K562 (cell line): ENCODE measurements around the gene ZMIZ1. TPM values are rescaled to one million over a fixed set of nuclear protein-coding genes. Genes with fewer than 3 reads are reported as not detected.

Experiments used
- CC2D1A ChIP-seq: fragments of 450-650 bp; IDR thresholded peaks from 2 replicates; pipeline ENCODE4 v1.6.1; 2017; ENCODE audit warnings: mild to moderate bottlenecking
- CHCHD3 ChIP-seq: fragments of 250-450 bp; sonication (Bioruptor Pico); IDR thresholded peaks from 2 replicates; pipeline ENCODE4 v2.1.2; 2022; ENCODE audit warnings: mild to moderate bottlenecking
- ELF2 ChIP-seq: fragments of 250-450 bp; sonication (Bioruptor Pico); IDR thresholded peaks from 2 replicates; pipeline ENCODE4 v1.5.0; 2021; ENCODE audit warnings: mild to moderate bottlenecking
- HNRNPUL1 ChIP-seq: fragments of 200-400 bp; formaldehyde crosslinking; IDR thresholded peaks from 2 replicates; pipeline ENCODE4 v1.6.1; 2017; ENCODE audit warnings: low read length
- MYBL2 ChIP-seq, 2 experiments: fragments of 450-650 bp in 1 of 2; sonication (generic) in 1 of 2; formaldehyde crosslinking in 1 of 2; IDR thresholded peaks; 2 replicates each; pipeline versions ENCODE4 v1.6.1 to v1.8.1; 2017 to 2022; ENCODE audit warnings: borderline replicate concordance in 1 of 2, inconsistent platforms in 1 of 2, low read depth in 1 of 2, mild to moderate bottlenecking in 1 of 2, missing genetic modification reagents in 1 of 2, moderate library complexity in 1 of 2
- NCOA4 ChIP-seq: fragments of 450-650 bp; IDR thresholded peaks from 2 replicates; pipeline ENCODE4 v1.6.1; 2018; ENCODE audit warnings: mild to moderate bottlenecking; ENCODE audit not compliant: partially characterized antibody
- RBFOX2 ChIP-seq: fragments of 200-400 bp; formaldehyde crosslinking; IDR thresholded peaks from 2 replicates; pipeline ENCODE4 v1.6.1; 2017; ENCODE audit warnings: low read depth, mild to moderate bottlenecking, low read length, moderate library complexity
- polyA plus RNA-seq, 8 experiments: library from polyadenylated mRNA; depleted of rRNA in 4 of 8; stranded (reverse) in 5 of 8; unstranded in 3 of 8; fragments of >200 nt; fragmentation: Nextera tagmentation in 2 of 8; fragmentation: Illumina TruSeq in 1 of 8; extraction: Ambion mirVana in 2 of 8; extraction: Trizol in 1 of 8; gene quantifications; 2 replicates each; pipeline versions ENCODE4 v1.2.1 to v1.2.3, GENCODE V29; 2011 to 2014; ENCODE audit warnings: inconsistent platforms in 1 of 8, missing spikeins in 1 of 8
- total RNA-seq, 7 experiments: library from RNA; depleted of rRNA in 6 of 7; stranded (reverse); fragments of >200 nt in 6 of 7; fragmentation: Illumina TruSeq in 2 of 7; extraction: Trizol in 2 of 7; gene quantifications; 2 replicates each; pipeline versions ENCODE4 v1.2.1 to v1.2.3, GENCODE V29; 2011 to 2021; ENCODE audit warnings: low replicate concordance in 1 of 7
- TF ChIP-seq, protein P1 (sequence below): fragments of 450-650 bp; IDR thresholded peaks from 2 replicates; pipeline ENCODE4 v1.6.1; 2016; ENCODE audit warnings: mild to moderate bottlenecking, moderate library complexity
- TF ChIP-seq, protein P2 (sequence below): fragments of 450-650 bp; formaldehyde crosslinking; conservative IDR thresholded peaks from 2 replicates; pipeline ENCODE4 v1.4.0; 2022; ENCODE audit warnings: mild to moderate bottlenecking, missing genetic modification characterization
- TF ChIP-seq, protein P3 (sequence below): sonication (generic); formaldehyde crosslinking; IDR thresholded peaks from 2 replicates; pipeline ENCODE4 v1.9.0; 2022; ENCODE audit warnings: mild to moderate bottlenecking, missing genetic modification reagents
- TF ChIP-seq, protein P4 (sequence below): fragments of 200-400 bp; formaldehyde crosslinking; IDR thresholded peaks from 2 replicates; pipeline ENCODE4 v1.6.1; 2017; ENCODE audit warnings: mild to moderate bottlenecking, low read depth, low read length, moderate library complexity

Gene ZMIZ1
- total and polyA plus RNA-seq, 9 of the 15 experiments (the other 6 are each of a cell fraction or from before 2014, with no cell fraction given) = 1.0 to 37.3 (median 4.3) TPM

DNA sequence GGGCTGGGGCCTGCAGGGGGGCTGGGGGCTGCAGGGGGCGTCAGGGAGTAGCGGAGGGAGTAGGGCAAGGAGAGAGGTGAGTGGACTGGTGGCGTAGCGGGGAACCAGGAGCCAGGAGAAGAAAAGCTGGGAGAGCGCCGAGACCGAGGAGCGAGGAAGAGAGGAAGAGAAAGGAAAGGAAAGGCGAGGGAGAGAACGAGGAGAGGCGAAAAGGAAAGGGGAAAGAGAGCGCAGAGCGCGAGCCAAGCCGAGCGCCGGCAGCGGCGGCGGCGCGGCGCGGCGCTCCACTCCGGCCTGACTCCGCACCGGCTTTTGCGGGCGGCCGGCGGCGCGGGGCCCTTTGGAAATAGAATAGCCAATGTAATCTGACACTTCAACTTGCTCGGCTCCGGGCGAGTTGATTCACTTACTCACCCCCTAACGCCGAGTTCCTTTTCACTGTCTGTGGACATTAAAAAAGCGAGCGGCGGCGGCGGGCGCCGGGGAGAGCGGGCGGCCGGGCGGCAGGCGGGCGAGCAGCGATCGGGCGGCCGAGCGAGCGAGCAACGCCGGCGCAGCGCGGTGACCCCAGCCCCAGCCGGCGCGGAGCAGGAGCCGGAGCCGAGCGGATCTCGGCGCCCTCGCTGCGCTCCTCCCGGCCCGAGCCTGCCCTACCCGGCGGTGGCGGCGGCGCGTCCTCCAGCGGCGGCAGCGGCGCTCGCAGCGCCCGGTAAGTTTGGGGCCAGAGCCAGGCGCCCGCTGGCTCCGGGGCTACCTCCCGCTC, at the start of gene ZMIZ1 (continued):
- TF ChIP-seq, protein P1, sequence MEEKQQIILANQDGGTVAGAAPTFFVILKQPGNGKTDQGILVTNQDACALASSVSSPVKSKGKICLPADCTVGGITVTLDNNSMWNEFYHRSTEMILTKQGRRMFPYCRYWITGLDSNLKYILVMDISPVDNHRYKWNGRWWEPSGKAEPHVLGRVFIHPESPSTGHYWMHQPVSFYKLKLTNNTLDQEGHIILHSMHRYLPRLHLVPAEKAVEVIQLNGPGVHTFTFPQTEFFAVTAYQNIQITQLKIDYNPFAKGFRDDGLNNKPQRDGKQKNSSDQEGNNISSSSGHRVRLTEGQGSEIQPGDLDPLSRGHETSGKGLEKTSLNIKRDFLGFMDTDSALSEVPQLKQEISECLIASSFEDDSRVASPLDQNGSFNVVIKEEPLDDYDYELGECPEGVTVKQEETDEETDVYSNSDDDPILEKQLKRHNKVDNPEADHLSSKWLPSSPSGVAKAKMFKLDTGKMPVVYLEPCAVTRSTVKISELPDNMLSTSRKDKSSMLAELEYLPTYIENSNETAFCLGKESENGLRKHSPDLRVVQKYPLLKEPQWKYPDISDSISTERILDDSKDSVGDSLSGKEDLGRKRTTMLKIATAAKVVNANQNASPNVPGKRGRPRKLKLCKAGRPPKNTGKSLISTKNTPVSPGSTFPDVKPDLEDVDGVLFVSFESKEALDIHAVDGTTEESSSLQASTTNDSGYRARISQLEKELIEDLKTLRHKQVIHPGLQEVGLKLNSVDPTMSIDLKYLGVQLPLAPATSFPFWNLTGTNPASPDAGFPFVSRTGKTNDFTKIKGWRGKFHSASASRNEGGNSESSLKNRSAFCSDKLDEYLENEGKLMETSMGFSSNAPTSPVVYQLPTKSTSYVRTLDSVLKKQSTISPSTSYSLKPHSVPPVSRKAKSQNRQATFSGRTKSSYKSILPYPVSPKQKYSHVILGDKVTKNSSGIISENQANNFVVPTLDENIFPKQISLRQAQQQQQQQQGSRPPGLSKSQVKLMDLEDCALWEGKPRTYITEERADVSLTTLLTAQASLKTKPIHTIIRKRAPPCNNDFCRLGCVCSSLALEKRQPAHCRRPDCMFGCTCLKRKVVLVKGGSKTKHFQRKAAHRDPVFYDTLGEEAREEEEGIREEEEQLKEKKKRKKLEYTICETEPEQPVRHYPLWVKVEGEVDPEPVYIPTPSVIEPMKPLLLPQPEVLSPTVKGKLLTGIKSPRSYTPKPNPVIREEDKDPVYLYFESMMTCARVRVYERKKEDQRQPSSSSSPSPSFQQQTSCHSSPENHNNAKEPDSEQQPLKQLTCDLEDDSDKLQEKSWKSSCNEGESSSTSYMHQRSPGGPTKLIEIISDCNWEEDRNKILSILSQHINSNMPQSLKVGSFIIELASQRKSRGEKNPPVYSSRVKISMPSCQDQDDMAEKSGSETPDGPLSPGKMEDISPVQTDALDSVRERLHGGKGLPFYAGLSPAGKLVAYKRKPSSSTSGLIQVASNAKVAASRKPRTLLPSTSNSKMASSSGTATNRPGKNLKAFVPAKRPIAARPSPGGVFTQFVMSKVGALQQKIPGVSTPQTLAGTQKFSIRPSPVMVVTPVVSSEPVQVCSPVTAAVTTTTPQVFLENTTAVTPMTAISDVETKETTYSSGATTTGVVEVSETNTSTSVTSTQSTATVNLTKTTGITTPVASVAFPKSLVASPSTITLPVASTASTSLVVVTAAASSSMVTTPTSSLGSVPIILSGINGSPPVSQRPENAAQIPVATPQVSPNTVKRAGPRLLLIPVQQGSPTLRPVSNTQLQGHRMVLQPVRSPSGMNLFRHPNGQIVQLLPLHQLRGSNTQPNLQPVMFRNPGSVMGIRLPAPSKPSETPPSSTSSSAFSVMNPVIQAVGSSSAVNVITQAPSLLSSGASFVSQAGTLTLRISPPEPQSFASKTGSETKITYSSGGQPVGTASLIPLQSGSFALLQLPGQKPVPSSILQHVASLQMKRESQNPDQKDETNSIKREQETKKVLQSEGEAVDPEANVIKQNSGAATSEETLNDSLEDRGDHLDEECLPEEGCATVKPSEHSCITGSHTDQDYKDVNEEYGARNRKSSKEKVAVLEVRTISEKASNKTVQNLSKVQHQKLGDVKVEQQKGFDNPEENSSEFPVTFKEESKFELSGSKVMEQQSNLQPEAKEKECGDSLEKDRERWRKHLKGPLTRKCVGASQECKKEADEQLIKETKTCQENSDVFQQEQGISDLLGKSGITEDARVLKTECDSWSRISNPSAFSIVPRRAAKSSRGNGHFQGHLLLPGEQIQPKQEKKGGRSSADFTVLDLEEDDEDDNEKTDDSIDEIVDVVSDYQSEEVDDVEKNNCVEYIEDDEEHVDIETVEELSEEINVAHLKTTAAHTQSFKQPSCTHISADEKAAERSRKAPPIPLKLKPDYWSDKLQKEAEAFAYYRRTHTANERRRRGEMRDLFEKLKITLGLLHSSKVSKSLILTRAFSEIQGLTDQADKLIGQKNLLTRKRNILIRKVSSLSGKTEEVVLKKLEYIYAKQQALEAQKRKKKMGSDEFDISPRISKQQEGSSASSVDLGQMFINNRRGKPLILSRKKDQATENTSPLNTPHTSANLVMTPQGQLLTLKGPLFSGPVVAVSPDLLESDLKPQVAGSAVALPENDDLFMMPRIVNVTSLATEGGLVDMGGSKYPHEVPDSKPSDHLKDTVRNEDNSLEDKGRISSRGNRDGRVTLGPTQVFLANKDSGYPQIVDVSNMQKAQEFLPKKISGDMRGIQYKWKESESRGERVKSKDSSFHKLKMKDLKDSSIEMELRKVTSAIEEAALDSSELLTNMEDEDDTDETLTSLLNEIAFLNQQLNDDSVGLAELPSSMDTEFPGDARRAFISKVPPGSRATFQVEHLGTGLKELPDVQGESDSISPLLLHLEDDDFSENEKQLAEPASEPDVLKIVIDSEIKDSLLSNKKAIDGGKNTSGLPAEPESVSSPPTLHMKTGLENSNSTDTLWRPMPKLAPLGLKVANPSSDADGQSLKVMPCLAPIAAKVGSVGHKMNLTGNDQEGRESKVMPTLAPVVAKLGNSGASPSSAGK = no peak
- TF ChIP-seq NCOA4 (peak; percentile 42), ELF2 (CRISPR knock-in tag) (no peak), HNRNPUL1 (no peak), CHCHD3 (no peak), CC2D1A (no peak), RBFOX2 (peak; percentile 82), MYBL2 (IDR thresholded peaks at IDR 0.05; ENCODE audit: low read depth) (no peak), MYBL2 (CRISPR knock-in tag; IDR thresholded peaks at IDR 0.05; ENCODE audit: borderline replicate concordance) (no peak)
- TF ChIP-seq, protein P2, sequence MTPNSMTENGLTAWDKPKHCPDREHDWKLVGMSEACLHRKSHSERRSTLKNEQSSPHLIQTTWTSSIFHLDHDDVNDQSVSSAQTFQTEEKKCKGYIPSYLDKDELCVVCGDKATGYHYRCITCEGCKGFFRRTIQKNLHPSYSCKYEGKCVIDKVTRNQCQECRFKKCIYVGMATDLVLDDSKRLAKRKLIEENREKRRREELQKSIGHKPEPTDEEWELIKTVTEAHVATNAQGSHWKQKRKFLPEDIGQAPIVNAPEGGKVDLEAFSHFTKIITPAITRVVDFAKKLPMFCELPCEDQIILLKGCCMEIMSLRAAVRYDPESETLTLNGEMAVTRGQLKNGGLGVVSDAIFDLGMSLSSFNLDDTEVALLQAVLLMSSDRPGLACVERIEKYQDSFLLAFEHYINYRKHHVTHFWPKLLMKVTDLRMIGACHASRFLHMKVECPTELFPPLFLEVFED = peak; percentile 86
- TF ChIP-seq, protein P3, sequence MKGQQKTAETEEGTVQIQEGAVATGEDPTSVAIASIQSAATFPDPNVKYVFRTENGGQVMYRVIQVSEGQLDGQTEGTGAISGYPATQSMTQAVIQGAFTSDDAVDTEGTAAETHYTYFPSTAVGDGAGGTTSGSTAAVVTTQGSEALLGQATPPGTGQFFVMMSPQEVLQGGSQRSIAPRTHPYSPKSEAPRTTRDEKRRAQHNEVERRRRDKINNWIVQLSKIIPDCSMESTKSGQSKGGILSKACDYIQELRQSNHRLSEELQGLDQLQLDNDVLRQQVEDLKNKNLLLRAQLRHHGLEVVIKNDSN (CRISPR knock-in tag) = no peak
- TF ChIP-seq, protein P4, sequence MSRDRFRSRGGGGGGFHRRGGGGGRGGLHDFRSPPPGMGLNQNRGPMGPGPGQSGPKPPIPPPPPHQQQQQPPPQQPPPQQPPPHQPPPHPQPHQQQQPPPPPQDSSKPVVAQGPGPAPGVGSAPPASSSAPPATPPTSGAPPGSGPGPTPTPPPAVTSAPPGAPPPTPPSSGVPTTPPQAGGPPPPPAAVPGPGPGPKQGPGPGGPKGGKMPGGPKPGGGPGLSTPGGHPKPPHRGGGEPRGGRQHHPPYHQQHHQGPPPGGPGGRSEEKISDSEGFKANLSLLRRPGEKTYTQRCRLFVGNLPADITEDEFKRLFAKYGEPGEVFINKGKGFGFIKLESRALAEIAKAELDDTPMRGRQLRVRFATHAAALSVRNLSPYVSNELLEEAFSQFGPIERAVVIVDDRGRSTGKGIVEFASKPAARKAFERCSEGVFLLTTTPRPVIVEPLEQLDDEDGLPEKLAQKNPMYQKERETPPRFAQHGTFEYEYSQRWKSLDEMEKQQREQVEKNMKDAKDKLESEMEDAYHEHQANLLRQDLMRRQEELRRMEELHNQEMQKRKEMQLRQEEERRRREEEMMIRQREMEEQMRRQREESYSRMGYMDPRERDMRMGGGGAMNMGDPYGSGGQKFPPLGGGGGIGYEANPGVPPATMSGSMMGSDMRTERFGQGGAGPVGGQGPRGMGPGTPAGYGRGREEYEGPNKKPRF = no peak
